WTC11 (cell line): ENCODE measurements around the gene MPP1.

ENCODE experiments used
- CBFB ChIP-seq: sonication (generic); formaldehyde crosslinking; IDR thresholded peaks from 2 replicates; pipeline ENCODE4 v1.8.1; 2022; ENCODE audit warnings: mild to moderate bottlenecking, low read depth, missing genetic modification reagents
- ESRRA ChIP-seq: sonication (generic); formaldehyde crosslinking; IDR thresholded peaks from 2 replicates; pipeline ENCODE4 v1.8.1; 2022; ENCODE audit warnings: mild to moderate bottlenecking, missing genetic modification reagents, borderline replicate concordance
- NFE2L1 ChIP-seq: sonication (generic); formaldehyde crosslinking; IDR thresholded peaks from 2 replicates; pipeline ENCODE4 v1.8.1; 2023; ENCODE audit warnings: missing genetic modification reagents
- ZNF263 ChIP-seq: sonication (generic); formaldehyde crosslinking; IDR thresholded peaks from 2 replicates; pipeline ENCODE4 v1.8.1; 2022; ENCODE audit warnings: low read depth, mild to moderate bottlenecking, moderate library complexity, missing genetic modification reagents
- TF ChIP-seq, protein P1 (sequence below): sonication (generic); formaldehyde crosslinking; IDR thresholded peaks from 2 replicates; pipeline ENCODE4 v1.8.0; 2023; ENCODE audit warnings: mild to moderate bottlenecking, missing genetic modification reagents
- TF ChIP-seq, protein P2 (sequence below): fragments of 200-600 bp; IDR thresholded peaks from 2 replicates; pipeline ENCODE4 v1.8.0; 2022; ENCODE audit warnings: antibody characterized with exemption
- TF ChIP-seq, protein P3 (sequence below): sonication (generic); formaldehyde crosslinking; conservative IDR thresholded peaks from 2 replicates; pipeline ENCODE4 v1.8.1; 2022; ENCODE audit warnings: mild to moderate bottlenecking, missing genetic modification reagents
- TF ChIP-seq, protein P4 (sequence below): sonication (generic); formaldehyde crosslinking; IDR thresholded peaks from 2 replicates; pipeline ENCODE4 v1.8.1; 2023; ENCODE audit warnings: mild to moderate bottlenecking, missing genetic modification reagents, moderate library complexity
- TF ChIP-seq, protein P5 (sequence below): sonication (generic); formaldehyde crosslinking; IDR thresholded peaks from 2 replicates; pipeline ENCODE4 v1.8.1; 2023; ENCODE audit warnings: mild to moderate bottlenecking, missing genetic modification reagents, moderate library complexity
- TF ChIP-seq, protein P6 (sequence below): sonication (generic); formaldehyde crosslinking; IDR thresholded peaks from 2 replicates; pipeline ENCODE4 v1.8.0; 2023; ENCODE audit warnings: missing genetic modification reagents
- TF ChIP-seq, protein P7 (sequence below): sonication (generic); formaldehyde crosslinking; IDR thresholded peaks from 2 replicates; pipeline ENCODE4 v1.8.0; 2022; ENCODE audit warnings: mild to moderate bottlenecking, missing genetic modification reagents
- TF ChIP-seq, protein P8 (sequence below): sonication (generic); formaldehyde crosslinking; IDR thresholded peaks from 2 replicates; pipeline ENCODE4 v1.8.0; 2022; ENCODE audit warnings: mild to moderate bottlenecking, missing genetic modification reagents

DNA sequence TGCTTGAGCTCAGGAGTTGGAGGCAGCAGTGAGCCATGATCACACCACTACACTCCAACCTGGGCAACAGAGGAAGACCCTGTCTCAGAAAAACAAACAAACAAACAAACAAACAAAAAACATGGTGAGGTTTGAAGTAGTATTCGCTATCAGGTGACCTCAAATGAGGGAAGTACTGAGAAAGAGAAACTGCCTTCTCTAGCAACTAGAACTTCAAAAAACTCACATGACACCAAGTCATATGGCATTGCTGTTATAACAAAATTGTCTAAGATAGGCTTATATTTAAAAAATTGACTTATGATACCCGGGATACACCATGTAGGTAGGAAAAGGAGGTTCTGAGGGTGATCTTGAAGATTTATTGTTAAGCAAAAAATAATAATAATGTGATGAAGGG, 10.3 kb downstream of the MPP1 start:
- TF ChIP-seq, protein P1, sequence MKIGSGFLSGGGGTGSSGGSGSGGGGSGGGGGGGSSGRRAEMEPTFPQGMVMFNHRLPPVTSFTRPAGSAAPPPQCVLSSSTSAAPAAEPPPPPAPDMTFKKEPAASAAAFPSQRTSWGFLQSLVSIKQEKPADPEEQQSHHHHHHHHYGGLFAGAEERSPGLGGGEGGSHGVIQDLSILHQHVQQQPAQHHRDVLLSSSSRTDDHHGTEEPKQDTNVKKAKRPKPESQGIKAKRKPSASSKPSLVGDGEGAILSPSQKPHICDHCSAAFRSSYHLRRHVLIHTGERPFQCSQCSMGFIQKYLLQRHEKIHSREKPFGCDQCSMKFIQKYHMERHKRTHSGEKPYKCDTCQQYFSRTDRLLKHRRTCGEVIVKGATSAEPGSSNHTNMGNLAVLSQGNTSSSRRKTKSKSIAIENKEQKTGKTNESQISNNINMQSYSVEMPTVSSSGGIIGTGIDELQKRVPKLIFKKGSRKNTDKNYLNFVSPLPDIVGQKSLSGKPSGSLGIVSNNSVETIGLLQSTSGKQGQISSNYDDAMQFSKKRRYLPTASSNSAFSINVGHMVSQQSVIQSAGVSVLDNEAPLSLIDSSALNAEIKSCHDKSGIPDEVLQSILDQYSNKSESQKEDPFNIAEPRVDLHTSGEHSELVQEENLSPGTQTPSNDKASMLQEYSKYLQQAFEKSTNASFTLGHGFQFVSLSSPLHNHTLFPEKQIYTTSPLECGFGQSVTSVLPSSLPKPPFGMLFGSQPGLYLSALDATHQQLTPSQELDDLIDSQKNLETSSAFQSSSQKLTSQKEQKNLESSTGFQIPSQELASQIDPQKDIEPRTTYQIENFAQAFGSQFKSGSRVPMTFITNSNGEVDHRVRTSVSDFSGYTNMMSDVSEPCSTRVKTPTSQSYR (CRISPR knock-in tag): no peak
- TF ChIP-seq NFE2L1 (no peak), ESRRA (CRISPR knock-in tag) (no peak), ZNF263 (CRISPR knock-in tag) (no peak), CBFB (CRISPR knock-in tag) (no peak)
- TF ChIP-seq, protein P2, sequence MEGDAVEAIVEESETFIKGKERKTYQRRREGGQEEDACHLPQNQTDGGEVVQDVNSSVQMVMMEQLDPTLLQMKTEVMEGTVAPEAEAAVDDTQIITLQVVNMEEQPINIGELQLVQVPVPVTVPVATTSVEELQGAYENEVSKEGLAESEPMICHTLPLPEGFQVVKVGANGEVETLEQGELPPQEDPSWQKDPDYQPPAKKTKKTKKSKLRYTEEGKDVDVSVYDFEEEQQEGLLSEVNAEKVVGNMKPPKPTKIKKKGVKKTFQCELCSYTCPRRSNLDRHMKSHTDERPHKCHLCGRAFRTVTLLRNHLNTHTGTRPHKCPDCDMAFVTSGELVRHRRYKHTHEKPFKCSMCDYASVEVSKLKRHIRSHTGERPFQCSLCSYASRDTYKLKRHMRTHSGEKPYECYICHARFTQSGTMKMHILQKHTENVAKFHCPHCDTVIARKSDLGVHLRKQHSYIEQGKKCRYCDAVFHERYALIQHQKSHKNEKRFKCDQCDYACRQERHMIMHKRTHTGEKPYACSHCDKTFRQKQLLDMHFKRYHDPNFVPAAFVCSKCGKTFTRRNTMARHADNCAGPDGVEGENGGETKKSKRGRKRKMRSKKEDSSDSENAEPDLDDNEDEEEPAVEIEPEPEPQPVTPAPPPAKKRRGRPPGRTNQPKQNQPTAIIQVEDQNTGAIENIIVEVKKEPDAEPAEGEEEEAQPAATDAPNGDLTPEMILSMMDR: no peak
- TF ChIP-seq, protein P3, sequence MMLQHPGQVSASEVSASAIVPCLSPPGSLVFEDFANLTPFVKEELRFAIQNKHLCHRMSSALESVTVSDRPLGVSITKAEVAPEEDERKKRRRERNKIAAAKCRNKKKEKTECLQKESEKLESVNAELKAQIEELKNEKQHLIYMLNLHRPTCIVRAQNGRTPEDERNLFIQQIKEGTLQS (CRISPR knock-in tag): no peak
- TF ChIP-seq, protein P4, sequence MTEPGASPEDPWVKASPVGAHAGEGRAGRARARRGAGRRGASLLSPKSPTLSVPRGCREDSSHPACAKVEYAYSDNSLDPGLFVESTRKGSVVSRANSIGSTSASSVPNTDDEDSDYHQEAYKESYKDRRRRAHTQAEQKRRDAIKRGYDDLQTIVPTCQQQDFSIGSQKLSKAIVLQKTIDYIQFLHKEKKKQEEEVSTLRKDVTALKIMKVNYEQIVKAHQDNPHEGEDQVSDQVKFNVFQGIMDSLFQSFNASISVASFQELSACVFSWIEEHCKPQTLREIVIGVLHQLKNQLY (CRISPR knock-in tag): no peak
- TF ChIP-seq, protein P5, sequence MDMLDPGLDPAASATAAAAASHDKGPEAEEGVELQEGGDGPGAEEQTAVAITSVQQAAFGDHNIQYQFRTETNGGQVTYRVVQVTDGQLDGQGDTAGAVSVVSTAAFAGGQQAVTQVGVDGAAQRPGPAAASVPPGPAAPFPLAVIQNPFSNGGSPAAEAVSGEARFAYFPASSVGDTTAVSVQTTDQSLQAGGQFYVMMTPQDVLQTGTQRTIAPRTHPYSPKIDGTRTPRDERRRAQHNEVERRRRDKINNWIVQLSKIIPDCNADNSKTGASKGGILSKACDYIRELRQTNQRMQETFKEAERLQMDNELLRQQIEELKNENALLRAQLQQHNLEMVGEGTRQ (CRISPR knock-in tag): no peak
- TF ChIP-seq, protein P6, sequence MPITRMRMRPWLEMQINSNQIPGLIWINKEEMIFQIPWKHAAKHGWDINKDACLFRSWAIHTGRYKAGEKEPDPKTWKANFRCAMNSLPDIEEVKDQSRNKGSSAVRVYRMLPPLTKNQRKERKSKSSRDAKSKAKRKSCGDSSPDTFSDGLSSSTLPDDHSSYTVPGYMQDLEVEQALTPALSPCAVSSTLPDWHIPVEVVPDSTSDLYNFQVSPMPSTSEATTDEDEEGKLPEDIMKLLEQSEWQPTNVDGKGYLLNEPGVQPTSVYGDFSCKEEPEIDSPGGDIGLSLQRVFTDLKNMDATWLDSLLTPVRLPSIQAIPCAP (CRISPR knock-in tag): no peak
- TF ChIP-seq, protein P7, sequence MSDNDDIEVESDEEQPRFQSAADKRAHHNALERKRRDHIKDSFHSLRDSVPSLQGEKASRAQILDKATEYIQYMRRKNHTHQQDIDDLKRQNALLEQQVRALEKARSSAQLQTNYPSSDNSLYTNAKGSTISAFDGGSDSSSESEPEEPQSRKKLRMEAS: no peak
- TF ChIP-seq, protein P8, sequence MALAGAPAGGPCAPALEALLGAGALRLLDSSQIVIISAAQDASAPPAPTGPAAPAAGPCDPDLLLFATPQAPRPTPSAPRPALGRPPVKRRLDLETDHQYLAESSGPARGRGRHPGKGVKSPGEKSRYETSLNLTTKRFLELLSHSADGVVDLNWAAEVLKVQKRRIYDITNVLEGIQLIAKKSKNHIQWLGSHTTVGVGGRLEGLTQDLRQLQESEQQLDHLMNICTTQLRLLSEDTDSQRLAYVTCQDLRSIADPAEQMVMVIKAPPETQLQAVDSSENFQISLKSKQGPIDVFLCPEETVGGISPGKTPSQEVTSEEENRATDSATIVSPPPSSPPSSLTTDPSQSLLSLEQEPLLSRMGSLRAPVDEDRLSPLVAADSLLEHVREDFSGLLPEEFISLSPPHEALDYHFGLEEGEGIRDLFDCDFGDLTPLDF: no peak
